K562 (cell line): ENCODE results near the gene PPT2. TPM values are rescaled to one million over a fixed set of nuclear protein-coding genes. Genes with fewer than 3 reads are reported as not detected.

Experiments
- BCLAF1 ChIP-seq, 2 experiments: fragments of 450-650 bp in 1 of 2; IDR thresholded peaks; 2 replicates each; pipeline ENCODE4 v1.6.1; 2011 to 2017; ENCODE audit warnings: low read depth in 2 of 2, antibody characterized with exemption in 1 of 2, borderline replicate concordance in 1 of 2, low read length in 1 of 2, mild to moderate bottlenecking in 1 of 2, mixed read lengths in 1 of 2; ENCODE audit not compliant: control insufficient read depth in 1 of 2
- BRD4 ChIP-seq: fragments of 200-600 bp; sonication (generic); IDR thresholded peaks from 2 replicates; pipeline ENCODE4 v1.6.1; 2017; ENCODE audit warnings: inconsistent platforms
- CXXC5 ChIP-seq: fragments of 250-450 bp; sonication (Bioruptor Pico); IDR thresholded peaks from 2 replicates; pipeline ENCODE4 v1.8.0; 2022; ENCODE audit warnings: inconsistent platforms, mild to moderate bottlenecking, moderate library complexity
- E2F3 ChIP-seq: fragments of 250-450 bp; sonication (Bioruptor Pico); IDR thresholded peaks from 2 replicates; pipeline ENCODE4 v1.4.0; 2020; ENCODE audit warnings: mild to moderate bottlenecking
- EP400 ChIP-seq: fragments of 450-650 bp; IDR thresholded peaks from 2 replicates; pipeline ENCODE4 v1.6.1; 2017; ENCODE audit warnings: antibody characterized with exemption, mild to moderate bottlenecking, moderate library complexity
- MECOM ChIP-seq: fragments of 250-450 bp; sonication (Bioruptor Pico); IDR thresholded peaks from 2 replicates; pipeline ENCODE4 v1.8.0; 2022; ENCODE audit warnings: inconsistent platforms
- MXI1 ChIP-seq: IDR thresholded peaks from 2 replicates; pipeline ENCODE4 v1.6.1; 2011; ENCODE audit warnings: low read depth, mild to moderate bottlenecking, improper control_type of control experiment, low read length
- PHF21A ChIP-seq: fragments of 450-650 bp; IDR thresholded peaks from 2 replicates; pipeline ENCODE4 v1.6.1; 2017; ENCODE audit warnings: low read depth, borderline replicate concordance
- SMARCE1 ChIP-seq: fragments of 450-650 bp; IDR thresholded peaks from 2 replicates; pipeline ENCODE4 v1.7.1; 2016; ENCODE audit warnings: mild to moderate bottlenecking
- ZNF165 ChIP-seq: fragments of 250-450 bp; sonication (Bioruptor Pico); IDR thresholded peaks from 2 replicates; pipeline ENCODE4 v1.4.0; 2020; ENCODE audit warnings: borderline replicate concordance
- ZNF239 ChIP-seq: fragments of 250-450 bp; sonication (Bioruptor Pico); IDR thresholded peaks from 2 replicates; pipeline ENCODE4 v1.4.0; 2020; ENCODE audit warnings: mild to moderate bottlenecking
- ZNF311 ChIP-seq: fragments of 250-450 bp; sonication (Bioruptor Pico); IDR thresholded peaks from 2 replicates; pipeline ENCODE4 v1.4.0; 2020; ENCODE audit warnings: mild to moderate bottlenecking, moderate library complexity
- ZNF395 ChIP-seq: fragments of 200-800 bp; sonication (Bioruptor generic); IDR thresholded peaks from 2 replicates; pipeline ENCODE4 v1.6.1; 2017; ENCODE audit warnings: missing genetic modification characterization, missing compliant biosample characterization
- ZNF609 ChIP-seq: sonication (generic); formaldehyde crosslinking; IDR thresholded peaks from 2 replicates; pipeline ENCODE4 v1.8.1; 2023; ENCODE audit warnings: missing genetic modification reagents, mild to moderate bottlenecking, borderline replicate concordance
- ZNF766 ChIP-seq: fragments of 200-800 bp; sonication (Bioruptor generic); conservative IDR thresholded peaks from 2 replicates; pipeline ENCODE4 v1.6.1; 2016; ENCODE audit warnings: missing genetic modification characterization, missing compliant biosample characterization
- polyA plus RNA-seq, 8 experiments: library from polyadenylated mRNA; depleted of rRNA in 4 of 8; stranded (reverse) in 5 of 8; unstranded in 3 of 8; fragments of >200 nt; fragmentation: Nextera tagmentation in 2 of 8; fragmentation: Illumina TruSeq in 1 of 8; extraction: Ambion mirVana in 2 of 8; extraction: Trizol in 1 of 8; gene quantifications; 2 replicates each; pipeline versions ENCODE4 v1.2.1 to v1.2.3, GENCODE V29; 2011 to 2014; ENCODE audit warnings: inconsistent platforms in 1 of 8, missing spikeins in 1 of 8
- total RNA-seq, 7 experiments: library from RNA; depleted of rRNA in 6 of 7; stranded (reverse); fragments of >200 nt in 6 of 7; fragmentation: Illumina TruSeq in 2 of 7; extraction: Trizol in 2 of 7; gene quantifications; 2 replicates each; pipeline versions ENCODE4 v1.2.1 to v1.2.3, GENCODE V29; 2011 to 2021; ENCODE audit warnings: low replicate concordance in 1 of 7
- TF ChIP-seq, protein P1 (sequence below), 2 experiments: fragments of 450-650 bp; IDR thresholded peaks; 2 replicates each; pipeline ENCODE4 v1.6.1; 2016
- TF ChIP-seq, protein P2 (sequence below): sonication (generic); formaldehyde crosslinking; IDR thresholded peaks from 2 replicates; pipeline ENCODE4 v1.5.0; 2020; ENCODE audit warnings: missing genetic modification reagents

Gene PPT2
- total and polyA plus RNA-seq, 9 of the 15 experiments (the other 6 are each of a cell fraction or from before 2014, with no cell fraction given) = 27.4 to 98.8 (median 69.9) TPM

GRCh38 chr6:32131439-32131948, 22.4 kb upstream of the PPT2 start (continued):
- TF ChIP-seq, protein P1, sequence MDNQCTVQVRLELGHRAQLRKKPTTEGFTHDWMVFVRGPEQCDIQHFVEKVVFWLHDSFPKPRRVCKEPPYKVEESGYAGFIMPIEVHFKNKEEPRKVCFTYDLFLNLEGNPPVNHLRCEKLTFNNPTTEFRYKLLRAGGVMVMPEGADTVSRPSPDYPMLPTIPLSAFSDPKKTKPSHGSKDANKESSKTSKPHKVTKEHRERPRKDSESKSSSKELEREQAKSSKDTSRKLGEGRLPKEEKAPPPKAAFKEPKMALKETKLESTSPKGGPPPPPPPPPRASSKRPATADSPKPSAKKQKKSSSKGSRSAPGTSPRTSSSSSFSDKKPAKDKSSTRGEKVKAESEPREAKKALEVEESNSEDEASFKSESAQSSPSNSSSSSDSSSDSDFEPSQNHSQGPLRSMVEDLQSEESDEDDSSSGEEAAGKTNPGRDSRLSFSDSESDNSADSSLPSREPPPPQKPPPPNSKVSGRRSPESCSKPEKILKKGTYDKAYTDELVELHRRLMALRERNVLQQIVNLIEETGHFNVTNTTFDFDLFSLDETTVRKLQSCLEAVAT (IDR thresholded peaks at IDR 0.05) = peak; percentile 78 to 93
- TF ChIP-seq CXXC5 (CRISPR knock-in tag) = peak; percentile 86
- TF ChIP-seq, protein P2, sequence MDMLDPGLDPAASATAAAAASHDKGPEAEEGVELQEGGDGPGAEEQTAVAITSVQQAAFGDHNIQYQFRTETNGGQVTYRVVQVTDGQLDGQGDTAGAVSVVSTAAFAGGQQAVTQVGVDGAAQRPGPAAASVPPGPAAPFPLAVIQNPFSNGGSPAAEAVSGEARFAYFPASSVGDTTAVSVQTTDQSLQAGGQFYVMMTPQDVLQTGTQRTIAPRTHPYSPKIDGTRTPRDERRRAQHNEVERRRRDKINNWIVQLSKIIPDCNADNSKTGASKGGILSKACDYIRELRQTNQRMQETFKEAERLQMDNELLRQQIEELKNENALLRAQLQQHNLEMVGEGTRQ (CRISPR knock-in tag) = no peak
- 0 out of 2 replicates have a peak, but pooled peaks have one; percentile 34 for TF ChIP-seq E2F3 (CRISPR knock-in tag)
- peak; percentile 97 for TF ChIP-seq SMARCE1
- TF ChIP-seq EP400 = peak; percentile 40
- peak; percentile 68 for TF ChIP-seq ZNF311
- TF ChIP-seq PHF21A = peak; percentile 57; the same call in 1 of the 2 replicates
- peak; percentile 44 for TF ChIP-seq ZNF239 (CRISPR knock-in tag)
- peak; percentile 91; the same call in 1 of the 2 replicates for TF ChIP-seq ZNF609 (CRISPR knock-in tag)
- TF ChIP-seq MXI1 = peak; percentile 80; the same call in 1 of the 2 replicates
- TF ChIP-seq MECOM (CRISPR knock-in tag) = peak; percentile 92
- no peak for TF ChIP-seq BCLAF1 (IDR thresholded peaks at IDR 0.05; ENCODE audit: borderline replicate concordance in 1 of 2, control insufficient read depth in 1 of 2, low read depth in 2 of 2, low read length in 1 of 2)
- TF ChIP-seq BRD4 = no peak
- peak; percentile 90 for TF ChIP-seq ZNF766 (CRISPR knock-in tag)
- TF ChIP-seq ZNF165 (CRISPR knock-in tag) = no peak
- peak; percentile 96 for TF ChIP-seq ZNF395
